ENCODE data around the gene DNAH17.
"Not testable (repeated sequence)": the region's sequence is repeated elsewhere in the genome, so short reads cannot be mapped to it uniquely, and the experiment has no call there.

DNAH17 gene

GRCh38 chr17:78477913-78478756 lies 99.1 kb downstream of the DNAH17 start:
- FAIRE-seq, result no peak
- no peak for DNase-seq (ENCODE audit: low spot score)

GRCh38 chr17:78476973-78477372 lies 100.2 kb downstream of the DNAH17 start:
- no peak for DNase-seq (ENCODE audit: low spot score)
- FAIRE-seq, result no peak

- FAIRE-seq (no peak), DNase-seq (ENCODE audit: low spot score) (no peak)
Measured at GRCh38 chr17:78476149-78476548, 101.0 kb downstream of the DNAH17 start.

DNA sequence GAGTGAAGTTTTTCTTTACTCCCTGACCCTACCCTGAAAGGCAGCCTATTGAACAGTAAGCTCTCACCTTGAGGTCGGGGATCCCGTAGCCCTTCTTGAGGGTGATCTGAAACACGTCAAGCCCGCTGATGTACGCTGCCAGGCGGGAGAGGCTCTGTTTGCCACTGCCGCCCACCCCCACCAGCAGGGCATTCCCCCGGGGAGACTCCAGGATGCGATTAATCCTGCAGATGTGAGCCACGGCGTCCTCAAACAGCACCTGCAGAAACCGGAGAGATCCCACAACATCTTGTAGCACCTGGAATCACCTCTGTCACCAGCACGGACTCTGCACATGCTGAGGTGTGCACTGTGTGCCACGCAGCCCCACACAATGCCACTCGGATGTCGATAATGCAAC lies 102.0 kb downstream of the DNAH17 start:
- DNase-seq (ENCODE audit: low spot score) (no peak), FAIRE-seq (no peak)

- FAIRE-seq (no peak), DNase-seq (ENCODE audit: low spot score) (no peak)
Measured at GRCh38 chr17:78474614-78475146, 102.5 kb downstream of the DNAH17 start.

DNA sequence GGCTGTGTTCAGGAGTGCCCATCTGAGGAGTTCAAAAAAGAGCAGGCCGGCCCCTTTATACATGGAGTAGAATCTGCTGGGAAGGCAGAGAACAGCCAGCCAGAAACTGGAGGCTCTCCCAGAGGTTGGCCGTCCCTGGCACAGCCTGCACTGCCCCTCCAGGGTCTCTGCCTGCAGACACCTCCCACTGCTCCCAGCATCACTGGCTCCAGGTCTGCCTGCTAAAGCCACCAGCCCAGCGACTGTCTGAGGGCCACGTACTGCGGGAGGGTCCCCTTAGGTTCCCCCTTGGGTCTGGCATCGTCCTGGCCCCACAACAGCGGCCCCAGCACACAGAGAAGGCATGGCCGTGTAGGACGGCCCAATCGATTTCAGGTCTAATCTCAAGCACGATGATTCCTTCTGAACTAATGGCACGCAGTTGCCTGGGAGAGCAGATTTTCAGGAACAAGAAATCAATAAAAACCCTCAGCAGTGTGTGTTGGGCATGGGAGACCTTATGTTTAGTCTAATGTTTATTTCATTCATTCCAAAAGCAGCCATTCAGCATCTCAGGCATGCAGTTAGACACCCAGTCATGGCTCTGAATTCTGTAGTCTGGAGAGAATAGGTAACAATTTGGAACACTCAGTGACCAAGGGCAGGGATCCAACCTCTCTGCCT lies 103.1 kb downstream of the DNAH17 start:
- DNase-seq (ENCODE audit: low spot score), result no peak
- no peak for FAIRE-seq

DNA sequence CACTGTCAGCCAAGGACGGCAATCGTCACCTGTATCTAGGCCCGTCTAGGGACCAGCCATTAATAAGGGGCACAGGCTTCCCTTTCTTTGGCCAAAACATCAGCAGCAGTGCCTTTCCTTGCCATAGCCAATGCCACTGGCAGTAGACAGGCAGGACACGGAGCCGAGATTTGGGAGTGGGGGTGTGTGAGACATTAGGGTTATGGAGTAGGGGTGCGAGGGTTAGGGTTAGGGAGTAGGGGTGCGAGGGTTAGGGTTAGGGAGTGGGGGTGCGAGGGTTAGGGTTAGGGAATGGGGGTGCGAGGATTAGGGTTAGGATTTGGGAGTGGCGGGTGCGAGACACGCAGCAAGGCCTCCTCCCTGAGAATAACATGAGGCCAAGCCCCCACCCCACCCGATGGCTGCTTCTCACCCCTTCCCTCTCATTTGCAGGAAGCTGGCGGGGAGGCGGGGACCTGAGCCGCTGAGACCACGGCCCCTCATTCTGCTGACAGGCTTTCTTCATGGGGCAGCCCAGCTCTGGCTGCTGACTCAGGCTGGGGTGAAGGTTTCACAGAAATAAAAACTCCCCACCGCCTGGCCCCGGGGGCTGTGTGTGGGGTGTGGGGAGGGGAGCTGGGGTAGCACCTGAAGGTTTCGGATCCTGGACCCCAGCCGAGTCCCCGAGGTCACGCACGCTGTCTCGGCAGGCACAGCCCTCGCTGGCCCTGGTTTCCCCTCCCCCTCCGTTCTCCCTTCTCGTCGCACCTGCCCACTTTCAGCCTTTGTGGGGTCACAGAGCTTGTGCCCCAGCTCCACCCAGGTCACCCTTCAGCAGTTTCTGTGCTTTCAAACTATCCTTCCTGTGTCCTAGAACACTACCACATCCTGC lies 104.9 kb downstream of the DNAH17 start:
- DNase-seq (ENCODE audit: low spot score), result no peak
- no peak for FAIRE-seq

GRCh38 chr17:78471635-78472034 lies 105.6 kb downstream of the DNAH17 start:
- DNase-seq (ENCODE audit: low spot score) (no peak), FAIRE-seq (no peak)

DNA sequence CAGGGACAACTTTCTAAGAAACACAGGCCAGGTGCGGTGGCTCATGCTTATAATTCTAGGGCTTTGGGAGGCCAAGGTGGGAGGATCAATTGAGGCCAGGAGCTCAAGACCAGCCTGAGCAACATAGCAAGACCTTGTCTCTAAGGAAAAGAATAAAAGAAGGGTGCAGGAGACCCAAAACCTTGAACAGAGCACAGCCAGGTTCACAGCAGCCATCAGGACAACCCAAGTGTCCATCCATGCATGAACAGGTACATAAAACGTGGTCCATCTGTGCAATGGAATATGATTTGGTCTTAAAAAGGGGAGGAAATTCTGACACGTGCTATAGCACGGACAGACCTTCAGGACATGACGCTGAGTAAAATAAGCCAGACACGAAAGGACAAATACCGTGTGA lies 107.8 kb downstream of the DNAH17 start:
- FAIRE-seq, result no peak

DNA sequence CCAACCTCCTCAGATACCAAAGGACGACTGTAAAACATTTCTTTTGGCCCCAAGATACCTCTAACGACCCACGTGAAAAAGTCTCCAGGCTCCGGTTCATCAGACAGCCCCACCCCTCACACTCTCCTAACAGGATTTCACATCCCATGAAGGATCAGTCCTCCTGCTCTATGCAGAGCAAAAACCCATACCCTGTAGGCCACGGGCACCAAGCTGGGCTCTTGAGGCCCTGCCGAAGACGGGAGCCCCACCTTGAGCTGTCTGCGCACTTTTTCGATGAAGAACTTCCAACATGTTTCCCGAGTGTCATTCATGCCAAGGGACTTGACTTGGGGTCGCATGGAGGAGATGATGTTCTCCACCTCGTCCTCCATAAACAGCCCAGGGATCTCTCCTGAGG lies 108.8 kb downstream of the DNAH17 start:
- DNase-seq (ENCODE audit: low spot score) (no peak), FAIRE-seq (no peak)

More for the DNA sequence above, 107.8 kb downstream of the DNAH17 start:
- DNase-seq (ENCODE audit: low spot score), result no peak

DNA sequence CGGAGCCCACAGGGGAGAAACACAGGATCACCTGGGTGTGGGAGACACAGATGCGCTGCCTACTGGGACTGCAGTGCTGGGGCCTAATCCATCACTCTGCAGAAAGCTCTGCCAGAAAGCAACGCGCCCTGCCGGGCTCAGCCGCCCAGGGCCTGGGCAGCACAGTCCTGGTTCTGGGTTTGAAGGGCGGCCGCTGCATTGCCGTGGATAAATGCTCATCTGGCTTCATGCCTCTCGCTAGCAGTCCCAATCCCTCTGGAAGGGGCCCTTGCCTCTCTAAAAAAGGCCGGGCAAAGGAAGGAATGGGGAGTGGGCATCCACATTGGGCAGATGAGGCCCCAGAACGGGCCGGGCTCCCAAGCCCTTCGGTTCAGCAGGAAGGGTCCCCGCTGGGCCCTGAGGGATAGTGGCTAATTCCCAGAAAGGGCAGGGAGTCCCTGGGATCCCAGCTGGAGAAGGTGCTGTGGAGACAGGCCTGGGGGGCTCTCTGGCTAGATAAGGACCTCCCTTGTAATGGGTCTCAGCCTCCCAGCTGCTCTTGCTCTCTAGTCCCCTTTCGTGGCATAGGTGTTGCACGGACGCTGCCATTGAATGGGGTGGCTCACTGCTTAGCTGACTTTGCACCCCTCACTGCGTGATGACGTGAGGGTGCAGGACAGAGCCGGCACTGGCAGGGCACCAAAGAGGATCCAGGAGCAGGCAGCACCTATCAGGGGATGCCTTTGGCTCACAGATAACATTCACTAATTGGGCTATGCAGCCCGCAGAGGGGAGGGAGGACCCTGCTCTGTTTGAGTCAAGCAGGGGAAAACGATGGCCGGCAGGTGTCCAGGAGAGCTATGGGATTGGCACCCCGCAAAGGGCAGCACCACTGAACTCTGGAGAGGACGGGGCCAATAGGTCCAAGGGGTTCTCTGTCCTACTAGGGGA lies 110.1 kb downstream of the DNAH17 start:
- FAIRE-seq, result no peak

GRCh38 chr17:78466109-78466785 lies 110.9 kb downstream of the DNAH17 start:
- not testable (repeated sequence) for FAIRE-seq; DNase-seq (ENCODE audit: low spot score)

More for the DNA sequence above, 110.1 kb downstream of the DNAH17 start:
- no peak for DNase-seq (ENCODE audit: low spot score)

GRCh38 chr17:78462148-78462547 lies 115.0 kb downstream of the DNAH17 start:
- no peak for FAIRE-seq
- no peak for DNase-seq (ENCODE audit: low spot score)

- no peak for FAIRE-seq
Measured at GRCh38 chr17:78461799-78462053, 115.5 kb downstream of the DNAH17 start.

DNA sequence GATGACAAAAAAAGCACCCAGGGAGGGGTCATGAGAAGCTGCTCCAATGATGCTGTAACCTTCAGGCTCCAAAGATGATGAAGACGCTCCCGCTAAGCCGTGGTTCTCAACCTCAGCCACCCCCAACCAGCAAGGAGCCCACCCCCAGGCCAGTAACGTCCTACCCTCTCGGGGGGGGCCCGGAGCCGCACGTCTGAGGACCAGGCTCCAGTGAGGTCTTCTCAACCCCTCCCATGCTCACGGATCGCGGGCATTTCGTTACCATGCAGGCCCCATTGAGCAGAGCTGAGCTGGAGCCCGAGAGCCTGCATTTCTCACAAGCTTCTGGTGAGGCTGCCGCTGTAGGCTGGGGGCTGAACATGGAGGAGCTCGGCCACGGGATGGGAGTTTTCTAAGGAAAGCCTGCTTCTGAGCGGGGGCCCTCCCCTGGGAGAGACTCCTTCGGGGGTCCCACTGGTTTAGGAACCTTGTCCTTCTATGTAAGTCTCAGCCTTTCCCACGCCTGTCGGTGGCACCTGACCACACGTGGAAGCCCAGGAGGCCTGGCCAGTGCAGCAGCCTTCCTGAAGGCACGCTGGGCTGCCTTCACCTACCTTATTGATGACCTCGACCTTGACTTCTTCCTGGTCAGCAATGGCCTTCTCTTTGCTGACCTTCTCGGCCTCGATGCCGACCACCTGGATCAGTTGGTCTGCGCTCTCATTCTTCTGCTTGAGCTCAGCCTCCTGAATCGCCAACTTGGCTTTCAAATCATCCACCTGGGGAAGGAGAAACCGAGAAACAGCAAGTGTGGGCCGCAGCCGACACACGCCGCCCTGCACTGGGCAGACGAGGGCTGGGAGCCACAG lies 116.0 kb downstream of the DNAH17 start:
- DNase-seq (ENCODE audit: low spot score), result no peak
- no peak for FAIRE-seq

More at GRCh38 chr17:78461799-78462053, 115.5 kb downstream of the DNAH17 start:
- no peak for DNase-seq (ENCODE audit: low spot score)

GRCh38 chr17:78460176-78460675 lies 117.0 kb downstream of the DNAH17 start:
- FAIRE-seq (no peak), DNase-seq (ENCODE audit: low spot score) (no peak)

DNA sequence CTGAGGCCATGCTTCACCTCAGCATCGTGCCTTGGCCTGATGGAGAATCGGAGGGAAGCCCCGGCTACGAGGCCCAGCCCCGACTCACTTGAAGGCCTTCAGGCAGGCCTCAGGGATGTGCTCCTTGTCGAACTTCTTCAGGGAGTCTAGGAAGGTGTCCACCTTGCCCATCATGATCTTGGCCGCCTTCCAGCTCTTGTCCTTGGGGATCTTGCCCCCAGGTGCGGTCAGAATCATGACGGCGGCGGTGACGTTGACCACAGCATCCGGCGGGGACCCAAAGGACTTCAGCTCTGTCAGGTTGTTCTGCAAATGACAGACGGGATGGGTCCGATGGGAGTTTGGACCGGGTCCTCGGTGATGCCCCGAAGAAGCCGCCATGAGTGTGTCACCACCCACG lies 117.5 kb downstream of the DNAH17 start:
- DNase-seq (ENCODE audit: low spot score) (no peak), FAIRE-seq (no peak)

- FAIRE-seq (no peak), DNase-seq (ENCODE audit: low spot score) (no peak)
Measured at GRCh38 chr17:78458736-78459335, 118.4 kb downstream of the DNAH17 start.

DNA sequence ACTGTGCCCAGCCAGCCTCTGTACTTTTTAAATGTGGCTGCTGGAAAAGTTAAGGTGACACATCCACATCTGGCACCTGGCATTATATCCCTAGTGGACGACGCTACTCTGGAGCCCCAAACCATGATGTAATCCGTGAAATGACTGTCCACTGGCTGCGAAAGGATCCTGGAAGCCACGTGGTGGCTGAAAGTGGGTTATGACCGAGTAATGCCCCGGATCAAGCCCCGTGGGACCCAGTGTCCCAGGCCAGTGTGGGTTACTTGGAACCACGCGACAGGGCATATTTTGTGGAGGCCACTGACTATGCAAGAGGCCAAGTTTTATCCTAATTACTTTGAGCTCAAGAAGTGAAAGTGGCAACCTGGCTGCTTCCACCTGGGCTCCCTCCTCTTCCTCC lies 119.1 kb downstream of the DNAH17 start:
- no peak for DNase-seq (ENCODE audit: low spot score)
- no peak for FAIRE-seq

Data from RCC 7860 (cell line).